Spleen (tissue), 11 donors: ENCODE measurements around the gene TMEM233. TPM values are rescaled to one million over a fixed set of nuclear protein-coding genes. Genes with fewer than 3 reads are reported as not detected.

Experiments
- DNase-seq: peaks from one replicate; pipeline ENCODE4 v3.0.0-alpha.2; 2020
- H3K27ac ChIP-seq, 8 donors: fragments of 200-600 bp; sonication (generic) in 7 of 8; 1 replicate in 4 of 8; 2 replicates in 4 of 8; pipeline versions ENCODE4 v1.5.0 to v1.8.0; 2016 to 2021; ENCODE audit warnings: inconsistent platforms in 4 of 8, mild to moderate bottlenecking in 4 of 8, moderate library complexity in 1 of 8
- H3K27me3 ChIP-seq, 7 donors: fragments of 200-600 bp; sonication (generic) in 6 of 7; replicated peaks in 1 of 7; 1 replicate in 4 of 7; 2 replicates in 3 of 7; pipeline versions ENCODE4 v1.5.0 to v1.8.0; 2016 to 2021; ENCODE audit warnings: inconsistent platforms in 3 of 7, mild to moderate bottlenecking in 1 of 7
- H3K36me3 ChIP-seq, 6 donors: fragments of 200-600 bp; sonication (generic) in 5 of 6; 1 replicate in 4 of 6; 2 replicates in 2 of 6; pipeline versions ENCODE4 v1.5.0 to v1.8.0; 2016 to 2021; ENCODE audit warnings: inconsistent platforms in 2 of 6
- H3K4me1 ChIP-seq, 6 donors: fragments of 200-600 bp; sonication (generic) in 5 of 6; 1 replicate in 3 of 6; 2 replicates in 3 of 6; pipeline versions ENCODE4 v1.5.0 to v1.8.0; 2016 to 2021; ENCODE audit warnings: inconsistent platforms in 3 of 6
- H3K4me3 ChIP-seq, 8 donors: fragments of 200-600 bp; sonication (generic) in 7 of 8; 1 replicate in 4 of 8; 2 replicates in 4 of 8; pipeline versions ENCODE4 v1.5.0 to v1.8.0; 2016 to 2021; ENCODE audit warnings: inconsistent platforms in 4 of 8, mild to moderate bottlenecking in 4 of 8, moderate library complexity in 2 of 8
- H3K9me3 ChIP-seq, 8 donors: fragments of 200-600 bp; sonication (generic) in 7 of 8; 1 replicate in 4 of 8; 2 replicates in 4 of 8; pipeline versions ENCODE4 v1.5.0 to v1.8.0; 2016 to 2021; ENCODE audit warnings: inconsistent platforms in 4 of 8
- CTCF ChIP-seq, 11 experiments: fragments of 200-600 bp in 7 of 11; fragments of 450-650 bp in 4 of 11; sonication (generic) in 4 of 11; IDR thresholded peaks in 8 of 11; conservative IDR thresholded peaks in 3 of 11; 1 replicate in 7 of 11; 2 replicates in 4 of 11; pipeline versions ENCODE4 v1.4.0 to v1.8.0; 2016 to 2021; ENCODE audit warnings: antibody characterized with exemption in 11 of 11, inconsistent platforms in 4 of 11, mild to moderate bottlenecking in 1 of 11
- POLR2A ChIP-seq, 3 donors: fragments of 450-650 bp; IDR thresholded peaks; one replicate each; pipeline ENCODE4 v1.5.1; 2017; ENCODE audit warnings: antibody characterized with exemption in 3 of 3, mild to moderate bottlenecking in 1 of 3
- POLR2AphosphoS5 ChIP-seq, 3 donors: sonication (generic); formaldehyde crosslinking; IDR thresholded peaks; one replicate each; pipeline ENCODE4 v1.5.1; 2017; ENCODE audit warnings: antibody characterized with exemption in 3 of 3
- WGBS, 5 donors: extraction: QIAGEN DNeasy Blood & Tissue Kit in 3 of 5; methylation state at CpG; one replicate each; pipeline versions ENCODE4 v1.1.5 to v1.1.7; 2013 to 2018; 5-methylcytosine and 5-hydroxymethylcytosine counted together
- intact Hi-C: fragments of 100-400 bp; cut with DNase I; formaldehyde crosslinking; loops from one replicate; pipeline ENCODE4 v1.15.0; 2023; ENCODE audit warnings: low total_unique reads
- polyA plus RNA-seq, 3 donors: library from polyadenylated mRNA; stranded (reverse); fragments of 200-250 nt; gene quantifications; one replicate each; pipeline ENCODE4 v1.2.1, GENCODE V29; 2013
- small RNA-seq, 4 donors: library from RNA; depleted of rRNA; stranded (forward); fragments of <200 nt; gene quantifications; one replicate each; pipeline ENCODE3, GENCODE V24; 2016
- total RNA-seq, 7 donors: library from RNA; depleted of rRNA in 3 of 7; stranded (reverse); fragments of >200 nt in 3 of 7; fragmentation: NEBNext Ultra II Directional in 4 of 7; extraction: Animal tissue kit (Norgen Biotek cat#: 25700) in 4 of 7; gene quantifications; one replicate each; pipeline versions ENCODE4 v1.1.0 to v1.2.1, GENCODE V29; 2016 to 2021
- donor health status: healthy with polysubstance abuse.
- donor health status: DM: no; HTN: no; CAD: no; lungs with moderate emphysema.
- donor health status: DM: no; HTN: no; CAD: no.
- donor health status: Bipolar disorder and iron deficiency.
- donor health status: healthy.
- donor health status: DM: no; HTN: no; CAD: no.
- donor health status: DM: yes; HTN: yes; CAD: no.

Gene TMEM233
- total and polyA plus RNA-seq, 10 donors = 0.15 to 0.74 (median 0.34) TPM; not detected in 1

GRCh38 chr12:119689935-119690500, 96.4 kb downstream of the TMEM233 start:
- WGBS, 5 donors = 90 to 98% (median 95%) methylated on average over 14 to 38 of the region's 38 CpGs
- H3K27ac ChIP-seq = no peak overlapping the region
- no peak for DNase-seq
- TF ChIP-seq POLR2AphosphoS5 (IDR thresholded peaks at IDR 0.05) (no peak), POLR2A (IDR thresholded peaks at IDR 0.05) (no peak), CTCF (IDR thresholded peaks at IDR 0.05 in 8 of 11, conservative IDR thresholded peaks at IDR 0.05 in 3 of 11) (no peak)
- H3K9me3 ChIP-seq = no peaks in the 10 kb centered on the region
- H3K36me3 ChIP-seq = peaks cover 0 to 65% (median 0%) of the 10 kb centered on the region in 6 donors
- peaks cover 0 to 42% (median 11%) of the 10 kb centered on the region in 6 donors for H3K4me1 ChIP-seq
- H3K4me3 ChIP-seq = no peak overlapping the region
- intact Hi-C loops = no loop called here
- H3K27me3 ChIP-seq = no peaks in the 10 kb centered on the region

GRCh38 chr12:119691202-119691810, 97.7 kb downstream of the TMEM233 start:
- DNase-seq = no peak
- Histone ChIP-seq H3K36me3 (peaks cover 0 to 73% (median 0%) of the 10 kb centered on the region in 6 donors), H3K4me3 (no peak overlapping the region), H3K27ac (peak overlapping the region in 5 of 8 donors; percentile 71 to 78 (median 72)), H3K9me3 (no peaks in the 10 kb centered on the region), H3K27me3 (no peaks in the 10 kb centered on the region), H3K4me1 (peaks cover 0 to 42% (median 11%) of the 10 kb centered on the region in 6 donors)
- 90 to 94% (median 92%) methylated on average over 6 of the region's 6 CpGs for WGBS, 5 donors
- TF ChIP-seq CTCF (IDR thresholded peaks at IDR 0.05 in 8 of 11, conservative IDR thresholded peaks at IDR 0.05 in 3 of 11) (no peak), POLR2AphosphoS5 (IDR thresholded peaks at IDR 0.05) (no peak), POLR2A (IDR thresholded peaks at IDR 0.05) (no peak)
- intact Hi-C loops = no loop called here

- intact Hi-C loops = no loop called here
- Histone ChIP-seq H3K27me3 (no peaks in the 10 kb centered on the region), H3K9me3 (no peaks in the 10 kb centered on the region), H3K4me3 (no peak overlapping the region), H3K36me3 (peaks cover 0 to 74% (median 0%) of the 10 kb centered on the region in 6 donors), H3K27ac (peak overlapping the region in 7 of 8 donors; percentile 6 to 78 (median 71)), H3K4me1 (peaks cover 0 to 31% (median 11%) of the 10 kb centered on the region in 6 donors)
- 72 to 88% (median 80%) methylated on average over 5 of the region's 5 CpGs for WGBS, 5 donors
- no peak for DNase-seq
- TF ChIP-seq POLR2A (IDR thresholded peaks at IDR 0.05) = no peak
- TF ChIP-seq CTCF (IDR thresholded peaks at IDR 0.05 in 8 of 11, conservative IDR thresholded peaks at IDR 0.05 in 3 of 11) = no peak
- peak in 1 of 3 donors; percentile 40 for TF ChIP-seq POLR2AphosphoS5 (IDR thresholded peaks at IDR 0.05)
These were observed 98.8 kb downstream of the TMEM233 start for GRCh38 chr12:119692410-119692809.

Small RNA genes within 50 kb of the gene (small RNA-seq; reads per million reads assigned to genes)
- 0 reads per million in 4 donors for gene RN7SKP197

Other genes with a start within 250 kb of the TMEM233 start
- 10 to 100 TPM; 40.7 to 69.2 (median 47.4) TPM for gene PRKAB1, start 74.4 kb downstream of the TMEM233 start, total RNA-seq
- gene PRKAB1, start 74.4 kb downstream of the TMEM233 start, polyA plus RNA-seq = 10 to 100 TPM; 28.3 to 42.1 (median 39.4) TPM